ENCODE measurements around the gene FKBP8. TPM values are rescaled to one million over a fixed set of nuclear protein-coding genes. Genes with fewer than 3 reads are reported as not detected.
"Not testable (repeated sequence)": the region's sequence is repeated elsewhere in the genome, so short reads cannot be mapped to it uniquely, and the experiment has no call there.

Gene FKBP8
- 100 to 1,000 TPM; 245 to 247 TPM for total RNA-seq

- Mint-ChIP-seq H3K36me3 (ENCODE audit: low read depth) (peaks cover 19% of the 10 kb centered on the region), H3K4me3 (peak within 1 kb of the TSS; percentile 93), H3K27ac (peak within 1 kb of the TSS; percentile 99), H3K4me1 (ENCODE audit: low read depth) (peaks cover 30% of the 10 kb centered on the region), H3K9me3 (ENCODE audit: insufficient read depth) (no peaks in the 10 kb centered on the region), H3K27me3 (ENCODE audit: low read depth) (no peaks in the 10 kb centered on the region)
- POLR2A ChIA-PET: interaction anchor here (0.7 to 1.8 kb wide), 12 partner anchors 11 to 289 kb away, joined by 3 to 31 read pairs (median 6); partner anchors contain the start of genes ELL, KXD1, REX1BD and SSBP4
- CTCF ChIA-PET: interaction anchor here (0.9 to 3.2 kb wide), 10 partner anchors 9 to 50 kb away, joined by 3 to 37 read pairs (median 7); partner anchors contain the start of genes KXD1, REX1BD and UBA52
- DNase-seq (peak; percentile 97), ATAC-seq (peak; percentile 98)
Observed at GRCh38 chr19:18542941-18543813, at the start of gene FKBP8. Gene FKBP8, minus strand, starts transcription at chr19:18543573. Its CDS starts 1,603 bp downstream, at chr19:18541970.

- H3K27ac Mint-ChIP-seq; ATAC-seq; H3K9me3 Mint-ChIP-seq (ENCODE audit: insufficient read depth); H3K27me3 Mint-ChIP-seq (ENCODE audit: low read depth); H3K4me3 Mint-ChIP-seq; DNase-seq: not testable (repeated sequence)
- POLR2A ChIA-PET: interaction anchor here (2.7 kb wide), 1 partner anchor 21 kb away, joined by 9 read pairs; the partner anchor contains the start of gene UBA52
- H3K4me1 Mint-ChIP-seq (ENCODE audit: low read depth): peaks cover 34% of the 10 kb centered on the region
- H3K36me3 Mint-ChIP-seq (ENCODE audit: low read depth): peaks cover 19% of the 10 kb centered on the region
- CTCF ChIA-PET: interaction anchor here (1.5 to 2.6 kb wide), 4 partner anchors 72 to 255 kb away, joined by 5 to 23 read pairs (median 14); partner anchors contain the start of gene ELL
Observed at GRCh38 chr19:18592732-18593131, 49.4 kb upstream of the FKBP8 start.

GRCh38 chr19:18591735-18592385, 48.5 kb upstream of the FKBP8 start:
- no peak overlapping the region for H3K4me3 Mint-ChIP-seq
- no peak for DNase-seq

DNA sequence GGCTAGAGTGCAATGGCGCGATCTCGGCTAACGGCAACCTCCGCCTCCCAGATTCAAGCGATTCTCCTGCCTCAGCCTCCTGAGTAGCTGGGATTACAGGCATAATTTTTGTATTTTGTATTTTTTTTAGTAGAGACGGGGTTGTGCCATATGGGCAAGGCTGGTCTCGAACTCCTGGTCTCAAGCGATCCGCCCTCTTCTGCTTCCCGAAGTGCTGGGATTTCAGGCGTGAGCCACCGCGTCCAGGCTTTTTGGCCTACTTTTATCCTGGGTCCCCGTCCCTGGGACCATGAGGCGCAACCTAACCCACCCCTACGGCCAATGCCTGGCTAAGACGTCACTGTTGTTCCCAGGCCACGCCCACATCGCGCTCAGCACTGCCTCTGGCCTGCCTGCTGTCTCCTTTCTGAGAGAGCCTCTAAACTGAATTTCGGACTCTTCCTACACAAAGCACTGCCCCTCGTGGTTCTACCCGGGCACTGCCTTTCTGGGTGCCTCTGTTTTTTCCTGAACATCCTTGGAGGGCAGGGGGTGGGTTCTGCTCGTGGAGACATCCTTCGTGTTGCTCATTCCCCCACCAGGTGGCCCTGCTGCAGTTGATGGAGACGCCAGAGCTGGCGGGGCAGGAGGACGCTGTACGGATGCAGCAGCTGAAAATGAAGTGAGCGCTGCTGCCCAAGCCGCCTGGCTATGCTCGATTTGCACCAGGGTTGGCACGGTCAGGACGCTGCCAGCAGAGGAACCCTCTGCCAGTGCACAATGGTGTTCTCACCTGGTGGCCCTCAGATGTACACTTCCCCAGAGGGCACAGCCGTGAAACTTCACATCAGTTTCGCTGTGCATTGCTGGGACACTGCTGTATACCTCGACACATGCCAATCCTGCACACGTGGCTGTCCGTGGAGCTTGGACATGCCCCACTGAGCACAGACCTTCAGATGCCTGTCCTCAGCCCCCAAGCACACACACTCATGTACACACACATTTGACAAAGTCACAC, 47.2 kb upstream of the FKBP8 start:
- Mint-ChIP-seq H3K4me3 (peak overlapping the region; percentile 83), H3K9me3 (ENCODE audit: insufficient read depth) (no peaks in the 10 kb centered on the region), H3K27ac (peak overlapping the region; percentile 34), H3K4me1 (ENCODE audit: low read depth) (peaks cover 44% of the 10 kb centered on the region), H3K27me3 (ENCODE audit: low read depth) (peaks cover 2% of the 10 kb centered on the region), H3K36me3 (ENCODE audit: low read depth) (peaks cover 19% of the 10 kb centered on the region)
- ChIA-PET CTCF (interaction anchor here (1.2 to 3.7 kb wide), 4 partner anchors 13 to 70 kb away, joined by 3 to 51 read pairs (median 16); partner anchors contain the start of genes ELL and KXD1), POLR2A (interaction anchor here (1.3 to 6.3 kb wide), 2 partner anchors 19 to 91 kb away, joined by 3 to 82 read pairs; partner anchors contain the start of gene UBA52)
- ATAC-seq (no peak), DNase-seq (no peak)

More at GRCh38 chr19:18591735-18592385, 48.5 kb upstream of the FKBP8 start:
- CTCF ChIA-PET: interaction anchor here (1.0 to 2.6 kb wide), 4 partner anchors 11 to 84 kb away, joined by 3 to 14 read pairs (median 8); partner anchors contain the start of genes ELL and KXD1
- H3K36me3 Mint-ChIP-seq (ENCODE audit: low read depth): peaks cover 19% of the 10 kb centered on the region
- H3K27ac Mint-ChIP-seq: peak overlapping the region; percentile 39
- peaks cover 2% of the 10 kb centered on the region for H3K27me3 Mint-ChIP-seq (ENCODE audit: low read depth)
- POLR2A ChIA-PET: interaction anchor here (2.7 kb wide), 1 partner anchor 20 kb away, joined by 9 read pairs; the partner anchor contains the start of gene UBA52
- ATAC-seq: no peak
- no peaks in the 10 kb centered on the region for H3K9me3 Mint-ChIP-seq (ENCODE audit: insufficient read depth)
- peaks cover 37% of the 10 kb centered on the region for H3K4me1 Mint-ChIP-seq (ENCODE audit: low read depth)

DNA sequence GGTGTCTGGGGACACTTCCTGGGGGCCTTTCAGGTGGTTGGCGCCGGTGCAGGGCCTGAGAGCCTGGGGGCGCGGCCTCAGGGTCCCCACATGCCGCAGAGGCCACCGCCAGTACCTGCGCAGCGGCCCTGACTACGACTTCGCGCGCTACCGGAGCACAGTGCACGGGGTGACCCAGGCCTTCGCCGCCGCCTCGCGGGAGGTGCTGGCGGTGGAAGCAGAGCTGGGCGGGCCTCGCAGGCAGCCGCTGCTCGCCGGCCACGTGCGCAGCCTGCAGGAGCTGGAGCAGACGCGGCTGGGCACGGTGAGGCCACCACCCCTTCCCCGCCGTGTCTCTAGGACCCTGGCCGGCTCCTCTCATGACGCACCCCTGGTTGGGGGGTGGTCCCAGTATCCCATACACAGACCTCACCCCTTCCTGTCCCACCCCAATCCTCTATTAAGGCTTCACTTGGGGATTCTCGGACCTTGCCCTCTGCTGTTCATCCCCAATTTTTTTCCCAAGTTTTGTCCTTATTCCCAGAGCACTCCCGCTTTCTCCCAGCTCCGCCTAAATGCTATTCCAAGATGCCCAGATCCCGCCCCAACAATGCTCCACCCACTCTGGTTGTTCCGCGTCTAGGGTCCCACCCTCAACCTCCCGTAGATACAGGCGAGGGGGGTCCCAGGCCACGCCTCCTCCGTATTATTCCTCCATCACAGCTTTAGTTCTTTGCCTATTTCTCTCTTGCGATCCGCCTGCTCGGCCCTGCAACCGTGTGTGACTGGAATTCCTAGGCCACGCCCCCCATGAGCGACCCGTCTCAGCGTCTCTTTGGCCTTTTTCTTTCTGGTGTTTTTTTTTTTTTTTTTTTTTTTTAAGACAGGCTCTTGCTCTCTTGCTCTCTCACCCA, 46.3 kb upstream of the FKBP8 start:
- ATAC-seq (peak; percentile 72), DNase-seq (peak; percentile 86)
- H3K27me3 Mint-ChIP-seq (ENCODE audit: low read depth): peaks cover under 1% of the 10 kb centered on the region
- H3K4me1 Mint-ChIP-seq (ENCODE audit: low read depth): peaks cover 49% of the 10 kb centered on the region
- peaks cover 19% of the 10 kb centered on the region for H3K36me3 Mint-ChIP-seq (ENCODE audit: low read depth)
- peak overlapping the region; percentile 96 for H3K27ac Mint-ChIP-seq
- peak overlapping the region; percentile 83 for H3K4me3 Mint-ChIP-seq
- ChIA-PET POLR2A (interaction anchor here (0.6 to 6.3 kb wide), 13 partner anchors 9 to 330 kb away, joined by 3 to 82 read pairs (median 4); partner anchors contain the start of genes COPE, DDX49, ELL and FKBP8), CTCF (interaction anchor here (0.7 to 5.4 kb wide), 24 partner anchors 10 to 329 kb away, joined by 3 to 56 read pairs (median 4); partner anchors contain the start of genes COPE, DDX49, ELL and FKBP8)
- no peaks in the 10 kb centered on the region for H3K9me3 Mint-ChIP-seq (ENCODE audit: insufficient read depth)

DNA sequence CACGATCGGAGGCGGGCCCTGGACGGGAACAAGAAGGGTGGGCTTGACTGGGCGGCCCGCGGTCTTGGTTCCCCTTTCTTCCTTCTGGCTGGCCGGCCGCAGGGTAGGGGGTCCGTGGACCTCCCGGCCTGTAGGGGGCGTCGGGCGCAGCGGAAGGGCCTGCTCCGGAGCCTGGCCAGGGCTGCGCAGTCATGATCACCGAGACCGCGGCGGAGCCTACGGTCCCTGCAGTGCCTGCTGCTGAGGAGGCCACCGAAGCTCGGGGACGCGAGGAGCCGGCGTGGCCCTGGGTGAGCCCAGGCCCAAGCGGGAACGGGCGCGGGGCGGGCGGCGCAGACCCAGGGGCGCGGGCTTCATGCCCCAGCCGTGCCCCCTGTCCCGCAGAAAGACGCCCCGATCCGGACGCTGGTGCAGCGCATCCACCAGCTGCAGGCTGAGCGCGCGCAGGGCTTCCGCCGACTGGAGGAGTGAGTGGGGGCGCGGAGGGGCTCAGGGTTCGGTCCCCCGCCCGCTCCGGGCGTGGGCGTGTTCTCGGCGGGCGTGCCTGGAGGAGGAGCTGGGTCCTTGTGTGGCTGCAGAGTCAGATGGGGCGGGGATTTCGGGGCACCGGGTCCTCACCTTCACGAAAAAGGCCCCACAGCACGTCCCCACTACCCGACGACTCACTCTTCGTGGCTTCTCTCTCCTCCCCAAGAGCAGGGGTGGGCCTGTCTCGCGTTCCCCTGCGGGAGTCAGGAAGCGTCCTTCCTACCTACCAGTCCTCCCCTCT, 45.4 kb upstream of the FKBP8 start, which contains the start of gene REX1BD:
TSS of gene REX1BD (plus strand) at position 188 of the 769 bp plus-strand sequence. CDS start at position 192, 4 bp downstream.
- DNase-seq: peak; percentile 93
- H3K4me1 Mint-ChIP-seq (ENCODE audit: low read depth): peaks cover 47% of the 10 kb centered on the region
- H3K9me3 Mint-ChIP-seq (ENCODE audit: insufficient read depth): no peaks in the 10 kb centered on the region
- POLR2A ChIA-PET: interaction anchor here (0.6 to 6.3 kb wide), 17 partner anchors 8 to 331 kb away, joined by 3 to 82 read pairs (median 4); partner anchors contain the start of genes COPE, DDX49, ELL and FKBP8
- peak; percentile 79 for ATAC-seq
- peak within 1 kb of the TSS; percentile 83 for H3K4me3 Mint-ChIP-seq
- H3K36me3 Mint-ChIP-seq (ENCODE audit: low read depth): peaks cover 19% of the 10 kb centered on the region
- no peaks in the 10 kb centered on the region for H3K27me3 Mint-ChIP-seq (ENCODE audit: low read depth)
- peak within 1 kb of the TSS; percentile 96 for H3K27ac Mint-ChIP-seq
- CTCF ChIA-PET: interaction anchor here (0.7 to 5.4 kb wide), 27 partner anchors 10 to 330 kb away, joined by 3 to 56 read pairs (median 4); partner anchors contain the start of genes COPE, DDX49, ELL and FKBP8

GRCh38 chr19:18587962-18588610, 44.7 kb upstream of the FKBP8 start:
- ChIA-PET CTCF (interaction anchor here (0.7 to 5.4 kb wide), 22 partner anchors 9 to 331 kb away, joined by 3 to 56 read pairs (median 4); partner anchors contain the start of genes COPE, DDX49, ELL and FKBP8), POLR2A (interaction anchor here (0.6 to 6.3 kb wide), 12 partner anchors 8 to 262 kb away, joined by 3 to 82 read pairs (median 4); partner anchors contain the start of genes ELL, FKBP8, KXD1 and UBA52)
- H3K27ac Mint-ChIP-seq: peak overlapping the region; percentile 96
- peak overlapping the region; percentile 83 for H3K4me3 Mint-ChIP-seq
- H3K36me3 Mint-ChIP-seq (ENCODE audit: low read depth): peaks cover 19% of the 10 kb centered on the region
- no peaks in the 10 kb centered on the region for H3K9me3 Mint-ChIP-seq (ENCODE audit: insufficient read depth)
- no peaks in the 10 kb centered on the region for H3K27me3 Mint-ChIP-seq (ENCODE audit: low read depth)
- peaks cover 44% of the 10 kb centered on the region for H3K4me1 Mint-ChIP-seq (ENCODE audit: low read depth)
- DNase-seq: peak; percentile 33
- no peak for ATAC-seq

GRCh38 chr19:18587561-18587960, 44.2 kb upstream of the FKBP8 start:
- ChIA-PET POLR2A (interaction anchor here (1.1 to 6.3 kb wide), 6 partner anchors 16 to 85 kb away, joined by 3 to 82 read pairs (median 20); partner anchors contain the start of genes ELL, FKBP8, KXD1 and UBA52), CTCF (interaction anchor here (0.8 to 5.4 kb wide), 16 partner anchors 9 to 331 kb away, joined by 3 to 56 read pairs (median 4); partner anchors contain the start of genes COPE, DDX49, ELL and FKBP8)
- DNase-seq (no peak), ATAC-seq (no peak)
- peak overlapping the region; percentile 96 for H3K27ac Mint-ChIP-seq
- H3K27me3 Mint-ChIP-seq (ENCODE audit: low read depth): no peaks in the 10 kb centered on the region
- no peaks in the 10 kb centered on the region for H3K9me3 Mint-ChIP-seq (ENCODE audit: insufficient read depth)
- peak overlapping the region; percentile 83 for H3K4me3 Mint-ChIP-seq
- peaks cover 19% of the 10 kb centered on the region for H3K36me3 Mint-ChIP-seq (ENCODE audit: low read depth)
- H3K4me1 Mint-ChIP-seq (ENCODE audit: low read depth): peaks cover 44% of the 10 kb centered on the region

All from activated CD8-positive, alpha-beta T cell treated with anti-CD3 and anti-CD28 coated beads, Interleukin-2, amount 10 ng/mL, durations not matched to agents 7 days and 5 days (primary cell).